Right lung (tissue), 10 donors: ENCODE results near the gene GRIK4. TPM values are rescaled to one million over a fixed set of nuclear protein-coding genes. Genes with fewer than 3 reads are reported as not detected.
A peak's percentile ranks its signal among the peaks of the same experiment; 100 is the strongest.
"Not testable (repeated sequence)": the region's sequence is repeated elsewhere in the genome, so short reads cannot be mapped to it uniquely, and the experiment has no call there.

Experiments
- DNase-seq, 2 donors: peaks; one replicate each; pipeline ENCODE4 v3.0.0-alpha.2; 2013
- long read RNA-seq, 8 donors: transcript quantifications; one replicate each; lab custom pipeline, GENCODE V29; 2026
- polyA plus RNA-seq, 5 donors: library from polyadenylated mRNA; unstranded; fragments of 120-200 nt; gene quantifications; one replicate each; pipeline versions ENCODE4 v1.2.1 to v1.2.3, GENCODE V29; 2013; ENCODE audit warnings: inconsistent platforms in 1 of 5, low replicate concordance in 1 of 5; ENCODE audit not compliant: insufficient read length in 5 of 5, insufficient read depth in 1 of 5

GRIK4 gene
- polyA plus RNA-seq = 10 to 100 TPM in 1 of 5 donors, 1 to 10 TPM in 4; 6.3 to 10.2 (median 8.3) TPM
- long read RNA-seq, donor 1 = 0 reads
- long read RNA-seq, donor 2 = 0 reads
- long read RNA-seq, donor 3 = 0 reads
- long read RNA-seq, donor 4 = 0 reads
- long read RNA-seq, donor 5 = 0 reads
- long read RNA-seq, donor 6, full-length matches to known transcripts = 1 of 1 reads
- long read RNA-seq, donor 6, partial matches to known transcripts = 0 of 1 reads
- long read RNA-seq, donor 6, other reads (novel, unspliced or antisense) = 0 of 1 reads
- long read RNA-seq, donor 7, full-length matches to known transcripts = 1 of 1 reads
- long read RNA-seq, donor 7, partial matches to known transcripts = 0 of 1 reads
- long read RNA-seq, donor 7, other reads (novel, unspliced or antisense) = 0 of 1 reads
- long read RNA-seq, donor 8 = 0 reads

GRCh38 chr11:120511116-120511819, at the start of gene GRIK4:
TSS of gene GRIK4 (plus strand) at chr11:120511748. CDS start at chr11:120660319, 148,571 bp downstream.
- peak; percentile 72 to 78 for DNase-seq

GRCh38 chr11:120462825-120463224, 48.7 kb upstream of the GRIK4 start:
- DNase-seq = peak; percentile 4 to 10

GRCh38 chr11:120465921-120466534, 45.5 kb upstream of the GRIK4 start:
- no peak for DNase-seq

GRCh38 chr11:120467627-120468026, 43.9 kb upstream of the GRIK4 start:
- DNase-seq = no peak

- no peak for DNase-seq
These were observed 40.4 kb upstream of the GRIK4 start for GRCh38 chr11:120471131-120471530.

- no peak for DNase-seq
These were observed 39.6 kb upstream of the GRIK4 start for GRCh38 chr11:120471994-120472393.

GRCh38 chr11:120473503-120473902, 38.0 kb upstream of the GRIK4 start:
- DNase-seq = no peak

GRCh38 chr11:120482149-120482548, 29.4 kb upstream of the GRIK4 start:
- no peak for DNase-seq

- no peak for DNase-seq
These were observed 26.8 kb upstream of the GRIK4 start for GRCh38 chr11:120484722-120485121.

- DNase-seq = no peak
These were observed 25.4 kb upstream of the GRIK4 start for GRCh38 chr11:120486138-120486537.

GRCh38 chr11:120489799-120490198, 21.7 kb upstream of the GRIK4 start:
- no peak for DNase-seq

GRCh38 chr11:120492486-120492885, 19.1 kb upstream of the GRIK4 start:
- no peak for DNase-seq

GRCh38 chr11:120494595-120494994, 17.0 kb upstream of the GRIK4 start:
- DNase-seq = no peak

GRCh38 chr11:120499088-120499487, 12.5 kb upstream of the GRIK4 start:
- no peak for DNase-seq

- no peak for DNase-seq
These were observed 11.7 kb upstream of the GRIK4 start for GRCh38 chr11:120499859-120500258.

GRCh38 chr11:120500414-120501071, 11.0 kb upstream of the GRIK4 start:
- no peak for DNase-seq

- no peak for DNase-seq
These were observed 10.1 kb upstream of the GRIK4 start for GRCh38 chr11:120501440-120501839.

- no peak for DNase-seq
These were observed 9.4 kb upstream of the GRIK4 start for GRCh38 chr11:120501976-120502755.

GRCh38 chr11:120503529-120503928, 8.0 kb upstream of the GRIK4 start:
- DNase-seq = not testable (repeated sequence)

GRCh38 chr11:120505801-120506425, 5.6 kb upstream of the GRIK4 start:
- no peak for DNase-seq
